Uterus (tissue), 2 donors: Measurements from ENCODE around the gene AHR.

Experiments
- POLR2A ChIP-seq, 2 donors: fragments of 450-650 bp; IDR thresholded peaks; one replicate each; pipeline ENCODE4 v1.6.1; 2016; ENCODE audit warnings: antibody characterized with exemption in 2 of 2, mild to moderate bottlenecking in 1 of 2, moderate library complexity in 1 of 2
- TF ChIP-seq, protein P1 (sequence below), 4 experiments: fragments of 200-600 bp in 2 of 4; fragments of 450-650 bp in 2 of 4; sonication (generic) in 2 of 4; IDR thresholded peaks; one replicate each; pipeline ENCODE4 v1.5.1; 2016 to 2019; ENCODE audit warnings: antibody characterized with exemption in 4 of 4, mild to moderate bottlenecking in 2 of 4, moderate library complexity in 1 of 4

DNA sequence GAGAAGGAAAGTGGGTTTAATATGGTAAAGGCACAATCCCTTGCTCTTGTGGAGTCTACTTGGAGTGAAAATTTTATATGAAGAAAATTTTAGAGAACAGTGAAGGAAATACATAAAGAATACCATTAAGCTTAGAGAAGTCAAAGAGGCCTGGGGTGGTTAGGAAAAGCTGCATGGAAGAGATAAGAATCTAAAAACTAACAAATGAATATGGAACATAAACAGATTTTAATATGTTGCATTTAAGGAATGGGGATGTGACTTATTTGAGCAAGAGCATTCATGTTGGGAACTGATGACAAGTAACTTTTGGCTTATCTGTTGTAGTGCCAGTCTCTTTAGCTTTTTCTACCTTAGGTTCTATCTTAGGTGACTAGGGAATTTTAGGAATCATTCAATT is 31.0 kb downstream of the AHR start:
- TF ChIP-seq, protein P1, sequence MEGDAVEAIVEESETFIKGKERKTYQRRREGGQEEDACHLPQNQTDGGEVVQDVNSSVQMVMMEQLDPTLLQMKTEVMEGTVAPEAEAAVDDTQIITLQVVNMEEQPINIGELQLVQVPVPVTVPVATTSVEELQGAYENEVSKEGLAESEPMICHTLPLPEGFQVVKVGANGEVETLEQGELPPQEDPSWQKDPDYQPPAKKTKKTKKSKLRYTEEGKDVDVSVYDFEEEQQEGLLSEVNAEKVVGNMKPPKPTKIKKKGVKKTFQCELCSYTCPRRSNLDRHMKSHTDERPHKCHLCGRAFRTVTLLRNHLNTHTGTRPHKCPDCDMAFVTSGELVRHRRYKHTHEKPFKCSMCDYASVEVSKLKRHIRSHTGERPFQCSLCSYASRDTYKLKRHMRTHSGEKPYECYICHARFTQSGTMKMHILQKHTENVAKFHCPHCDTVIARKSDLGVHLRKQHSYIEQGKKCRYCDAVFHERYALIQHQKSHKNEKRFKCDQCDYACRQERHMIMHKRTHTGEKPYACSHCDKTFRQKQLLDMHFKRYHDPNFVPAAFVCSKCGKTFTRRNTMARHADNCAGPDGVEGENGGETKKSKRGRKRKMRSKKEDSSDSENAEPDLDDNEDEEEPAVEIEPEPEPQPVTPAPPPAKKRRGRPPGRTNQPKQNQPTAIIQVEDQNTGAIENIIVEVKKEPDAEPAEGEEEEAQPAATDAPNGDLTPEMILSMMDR (IDR thresholded peaks at IDR 0.05) = no peak
- no peak for TF ChIP-seq POLR2A (IDR thresholded peaks at IDR 0.05)
